ENCODE measurements around the gene DDO. TPM values are rescaled to one million over a fixed set of nuclear protein-coding genes. Genes with fewer than 3 reads are reported as not detected.

Gene DDO
- total RNA-seq, 4 donors from 2014 or later: 2.4 to 7.6 (median 2.6) TPM

DNA sequence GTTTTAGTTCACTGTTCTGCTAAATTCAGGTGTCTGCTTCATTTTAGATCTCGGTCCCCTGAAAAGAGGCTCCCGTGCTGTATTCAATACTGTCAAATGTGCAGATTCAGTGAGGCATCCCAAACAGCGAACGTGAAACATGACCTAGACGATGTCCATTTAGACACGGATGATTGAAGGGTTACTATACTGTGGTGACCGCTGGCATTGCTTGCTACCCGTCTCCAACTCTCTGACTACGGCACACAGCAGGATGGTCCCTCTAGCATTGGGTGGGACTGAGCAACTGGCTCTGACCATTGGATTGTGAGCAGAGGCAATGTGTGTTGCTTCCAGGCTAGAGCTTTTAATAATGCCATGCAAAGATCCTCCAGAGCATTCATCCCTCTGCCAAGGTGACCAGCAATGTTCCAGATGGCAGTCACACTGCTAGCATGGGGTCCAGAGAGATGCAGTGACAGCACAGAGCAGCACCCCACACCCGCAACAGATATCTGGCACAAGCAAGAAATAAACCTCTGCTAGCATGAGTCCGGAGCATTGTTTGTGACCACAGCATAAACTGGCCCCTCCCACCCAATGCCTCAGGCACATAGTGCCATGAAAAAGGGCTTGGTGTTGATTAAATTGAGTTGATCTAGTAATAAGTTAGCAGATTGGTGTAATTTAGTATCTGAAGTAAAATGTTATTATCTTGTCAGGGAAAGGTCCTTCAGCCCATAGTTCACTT lies 66.2 kb downstream of the DDO start:
- no peak for ATAC-seq (ENCODE audit: low FRiP score)
- TF ChIP-seq, protein P1, sequence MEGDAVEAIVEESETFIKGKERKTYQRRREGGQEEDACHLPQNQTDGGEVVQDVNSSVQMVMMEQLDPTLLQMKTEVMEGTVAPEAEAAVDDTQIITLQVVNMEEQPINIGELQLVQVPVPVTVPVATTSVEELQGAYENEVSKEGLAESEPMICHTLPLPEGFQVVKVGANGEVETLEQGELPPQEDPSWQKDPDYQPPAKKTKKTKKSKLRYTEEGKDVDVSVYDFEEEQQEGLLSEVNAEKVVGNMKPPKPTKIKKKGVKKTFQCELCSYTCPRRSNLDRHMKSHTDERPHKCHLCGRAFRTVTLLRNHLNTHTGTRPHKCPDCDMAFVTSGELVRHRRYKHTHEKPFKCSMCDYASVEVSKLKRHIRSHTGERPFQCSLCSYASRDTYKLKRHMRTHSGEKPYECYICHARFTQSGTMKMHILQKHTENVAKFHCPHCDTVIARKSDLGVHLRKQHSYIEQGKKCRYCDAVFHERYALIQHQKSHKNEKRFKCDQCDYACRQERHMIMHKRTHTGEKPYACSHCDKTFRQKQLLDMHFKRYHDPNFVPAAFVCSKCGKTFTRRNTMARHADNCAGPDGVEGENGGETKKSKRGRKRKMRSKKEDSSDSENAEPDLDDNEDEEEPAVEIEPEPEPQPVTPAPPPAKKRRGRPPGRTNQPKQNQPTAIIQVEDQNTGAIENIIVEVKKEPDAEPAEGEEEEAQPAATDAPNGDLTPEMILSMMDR (IDR thresholded peaks at IDR 0.05): no peak
- DNase-seq (ENCODE audit: low spot score): no peak

DNA sequence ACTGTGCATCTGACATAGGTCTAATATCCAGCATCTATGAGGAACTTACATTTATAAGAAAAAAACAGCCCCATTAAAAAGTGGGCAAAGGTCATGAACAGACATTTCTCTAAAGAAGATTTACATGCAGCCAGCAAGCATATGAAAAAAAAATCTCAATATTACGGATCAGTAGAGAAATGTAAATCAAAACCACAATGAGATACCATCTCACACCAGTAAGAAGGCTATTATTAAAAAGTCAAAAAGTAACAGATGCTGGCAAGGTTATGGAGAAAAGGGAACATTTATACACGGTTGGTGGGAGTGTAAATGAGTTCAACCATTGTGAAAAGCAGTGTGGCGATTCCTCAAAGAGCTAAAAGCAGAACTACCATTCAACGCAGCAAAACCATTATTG lies 70.3 kb downstream of the DDO start:
- DNase-seq (ENCODE audit: low spot score) (no peak), ATAC-seq (ENCODE audit: low FRiP score) (no peak)
- TF ChIP-seq, protein P1 (IDR thresholded peaks at IDR 0.05): no peak

DNA sequence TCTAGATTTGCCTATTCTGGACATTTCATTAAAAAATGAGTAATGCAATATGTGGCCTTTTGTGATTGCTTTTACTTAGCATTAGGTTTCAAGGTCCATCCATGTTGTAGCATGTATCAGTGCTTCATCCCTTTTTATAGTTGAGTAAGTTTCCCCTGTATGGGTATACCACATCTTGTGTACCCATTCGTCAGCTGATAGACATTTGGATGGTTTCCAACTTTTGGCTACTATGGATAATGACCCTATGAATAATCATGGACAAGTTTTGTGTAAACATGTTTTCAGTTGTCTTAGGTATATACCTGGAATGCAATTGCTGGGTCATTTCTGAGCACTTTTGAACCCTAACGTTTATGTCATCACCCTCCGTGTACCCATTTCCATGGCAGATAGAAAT lies 72.6 kb downstream of the DDO start:
- ATAC-seq (ENCODE audit: low FRiP score) (no peak), DNase-seq (ENCODE audit: low spot score) (no peak)
- TF ChIP-seq, protein P1 (IDR thresholded peaks at IDR 0.05): no peak

Other genes with a start within 250 kb of the DDO start
- gene WASF1, start 235.9 kb downstream of the DDO start, total RNA-seq: 10 to 100 TPM in 3 of 4 donors, 1 to 10 TPM in 1; 5.8 to 15.6 (median 12.2) TPM
- 10 to 100 TPM; 16.0 to 19.5 (median 18.0) TPM for gene CDC40, start 235.1 kb downstream of the DDO start, total RNA-seq
- gene METTL24, start 57.2 kb downstream of the DDO start, total RNA-seq: 1 to 10 TPM; 2.4 to 6.9 (median 2.7) TPM
- 1 to 10 TPM in 1 of 4 donors, under 1 TPM in 2, not detected in 1; 0.82 to 4.2 (median 0.84) TPM for gene SLC22A16, start 61.0 kb upstream of the DDO start, total RNA-seq